Hepatic stellate cell (primary cell): ENCODE measurements around the gene TVP23A.
"Not testable (repeated sequence)": the region's sequence is repeated elsewhere in the genome, so short reads cannot be mapped to it uniquely, and the experiment has no call there.

ENCODE experiments used
- DNase-seq: peaks from one replicate; pipeline ENCODE4 v3.0.0; 2011; ENCODE audit warnings: low spot score

TVP23A gene

GRCh38 chr16:10835281-10835931 is 16.8 kb upstream of the TVP23A start:
- DNase-seq, result no peak

GRCh38 chr16:10834766-10835165 is 16.2 kb upstream of the TVP23A start:
- no peak for DNase-seq

DNA sequence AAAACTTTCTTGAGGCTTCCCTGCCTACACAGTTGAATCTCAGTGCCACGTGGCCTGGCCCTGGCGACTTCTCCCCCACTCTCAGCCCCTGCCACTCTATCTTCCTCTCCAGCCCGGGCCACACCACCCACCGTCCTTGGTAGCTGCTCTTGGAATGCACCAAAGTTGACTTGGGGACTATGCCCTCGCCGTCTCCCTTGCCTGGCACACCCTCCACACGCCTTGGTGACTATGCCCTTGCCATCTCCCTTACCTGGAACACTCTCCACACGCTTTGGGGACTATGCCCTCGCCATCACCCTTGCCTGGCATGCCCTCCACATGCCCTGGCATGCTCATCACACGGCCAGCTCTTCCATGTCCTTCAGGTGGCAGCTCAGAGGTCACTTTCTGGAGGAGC is 15.5 kb upstream of the TVP23A start:
- no peak for DNase-seq

- DNase-seq, result no peak
Measured at GRCh38 chr16:10833271-10833670, 14.7 kb upstream of the TVP23A start.

- no peak for DNase-seq
Measured at GRCh38 chr16:10831894-10832886, 13.6 kb upstream of the TVP23A start.

- DNase-seq, result not testable (repeated sequence)
Measured at GRCh38 chr16:10830240-10830639, 11.6 kb upstream of the TVP23A start.

- DNase-seq, result not testable (repeated sequence)
Measured at GRCh38 chr16:10829390-10830098, 10.9 kb upstream of the TVP23A start.

GRCh38 chr16:10828851-10829366 is 10.3 kb upstream of the TVP23A start:
- peak; percentile 30 for DNase-seq

DNA sequence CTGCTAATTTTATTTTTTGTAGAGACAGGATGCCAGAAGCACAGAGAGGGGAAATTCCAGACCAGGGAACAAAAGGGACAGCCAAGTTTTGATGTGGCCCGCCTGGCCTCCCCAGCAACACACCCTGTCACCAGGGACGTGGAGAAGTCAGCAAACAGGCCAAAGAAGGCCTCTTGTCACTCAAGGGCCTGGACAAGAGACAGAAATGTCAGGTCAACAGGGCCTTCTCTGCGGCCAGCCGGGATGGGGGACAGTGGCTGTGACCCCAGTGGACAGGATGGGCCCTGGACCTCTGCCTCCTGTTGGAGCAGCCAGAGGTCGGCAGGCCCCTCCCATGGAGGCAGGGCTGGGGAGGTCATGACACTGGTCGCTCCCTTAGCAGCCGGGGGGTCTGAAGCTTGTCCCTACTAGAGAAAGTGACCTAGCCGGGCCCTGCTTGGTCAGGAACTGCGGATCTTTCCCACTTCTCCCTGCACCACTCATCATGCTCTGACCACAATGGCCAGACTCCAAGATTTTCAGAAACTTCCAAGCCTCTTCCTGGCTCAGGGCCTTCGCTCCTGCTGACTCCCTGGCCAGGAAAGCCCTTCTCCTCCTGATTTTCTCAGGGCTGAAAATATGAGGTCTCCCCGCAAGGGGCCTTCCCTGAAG is 9.2 kb upstream of the TVP23A start:
- peak; percentile 82 for DNase-seq

GRCh38 chr16:10824111-10824893 is 5.7 kb upstream of the TVP23A start:
- no peak for DNase-seq

DNA sequence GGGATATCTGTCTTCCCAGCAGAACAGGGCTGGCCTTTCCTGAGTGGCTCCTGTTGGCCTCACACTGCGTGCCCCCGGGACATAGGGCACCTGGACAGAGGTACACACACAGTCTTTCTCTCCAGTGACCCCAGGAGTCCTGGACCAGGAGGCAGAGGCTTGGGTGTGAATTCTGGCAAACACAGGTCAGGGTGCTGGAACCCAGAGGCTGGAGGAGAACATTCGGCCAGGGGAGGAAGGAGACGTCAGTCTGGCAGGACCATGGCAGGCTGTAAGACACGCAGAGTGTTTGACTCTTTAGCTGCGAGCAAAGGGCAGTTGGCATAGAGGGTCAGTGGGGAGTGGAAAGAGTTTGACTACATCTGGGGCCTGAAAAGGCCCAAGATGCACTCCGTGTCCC is 4.1 kb upstream of the TVP23A start:
- no peak for DNase-seq

- no peak for DNase-seq
Measured at GRCh38 chr16:10820546-10820945, 2.0 kb upstream of the TVP23A start.

DNA sequence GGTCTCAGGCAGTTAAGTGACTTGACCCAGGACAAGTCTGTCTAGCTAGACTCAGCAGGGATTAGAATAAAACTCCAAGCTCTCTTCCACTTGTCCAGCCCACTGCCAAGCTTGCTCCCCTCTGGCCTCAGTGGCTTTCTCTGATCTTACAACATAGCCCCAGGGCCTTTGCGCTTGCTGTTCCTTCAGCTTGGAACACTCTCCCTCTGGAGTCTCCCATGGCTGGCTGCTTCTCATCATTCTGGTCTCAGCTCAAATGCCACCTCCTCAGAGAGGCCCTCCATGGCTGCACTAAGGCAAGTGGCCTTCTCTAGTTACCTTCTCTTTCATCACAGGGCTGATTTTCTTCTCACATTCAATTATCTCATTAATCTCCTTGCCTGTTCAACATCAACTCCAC is 1.1 kb downstream of the TVP23A start:
- no peak for DNase-seq

GRCh38 chr16:10813099-10813455 is 5.5 kb downstream of the TVP23A start:
- DNase-seq, result no peak

DNA sequence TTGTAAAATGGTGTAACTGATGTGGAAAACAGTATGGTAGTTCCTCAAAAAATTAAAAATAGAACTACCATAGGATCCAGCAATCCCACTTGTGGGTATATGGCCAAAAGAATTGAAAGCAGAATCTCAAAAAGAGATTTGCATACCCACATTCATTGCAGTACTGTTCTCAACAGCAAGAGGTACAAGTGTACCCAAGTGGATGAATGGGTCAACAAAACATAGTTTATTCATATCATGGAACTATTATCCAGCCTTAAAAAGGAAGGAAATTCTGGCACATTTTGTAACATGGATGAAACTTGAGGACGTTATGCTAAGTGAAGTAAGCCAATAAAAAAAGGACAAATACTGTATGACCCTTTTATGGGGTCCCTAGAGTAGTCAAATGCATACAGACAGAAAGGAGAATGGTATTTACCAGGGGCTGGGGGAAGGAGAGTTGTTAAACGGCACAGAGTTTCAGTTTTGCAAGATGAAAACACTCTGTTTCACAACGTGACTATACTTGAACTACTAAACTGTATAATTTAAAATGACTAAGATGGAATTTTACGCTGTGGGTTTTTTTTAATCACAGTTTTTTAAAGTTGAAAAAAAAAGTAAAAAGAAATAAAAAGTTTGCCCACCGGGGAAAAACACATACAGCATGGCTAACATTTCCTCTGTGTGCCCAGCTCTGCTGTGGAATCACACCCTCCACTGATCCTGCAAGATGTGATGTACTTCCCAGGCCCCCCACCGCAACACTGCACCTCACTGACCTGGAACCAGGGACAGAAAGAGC is 6.1 kb downstream of the TVP23A start:
- DNase-seq, result no peak

DNA sequence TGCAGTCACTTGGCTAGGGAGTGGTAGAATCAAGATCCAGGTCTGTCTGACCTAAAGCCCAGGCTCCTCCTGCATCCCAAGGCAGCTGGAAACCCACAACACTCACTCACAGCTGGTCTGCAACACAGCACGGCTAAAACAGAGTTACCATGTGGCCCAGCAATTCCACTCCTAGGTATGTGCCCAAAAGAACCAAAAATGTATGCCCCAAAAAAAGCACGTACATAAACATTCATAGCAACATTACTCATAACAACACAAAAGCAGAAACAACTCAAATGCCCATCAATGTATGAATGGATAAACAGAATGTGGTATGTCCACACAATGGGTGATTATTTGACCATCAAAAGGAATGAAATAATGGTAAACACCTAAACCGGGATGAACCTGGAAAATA is 8.9 kb downstream of the TVP23A start:
- no peak for DNase-seq

- no peak for DNase-seq
Measured at GRCh38 chr16:10808850-10809249, 9.7 kb downstream of the TVP23A start.

DNA sequence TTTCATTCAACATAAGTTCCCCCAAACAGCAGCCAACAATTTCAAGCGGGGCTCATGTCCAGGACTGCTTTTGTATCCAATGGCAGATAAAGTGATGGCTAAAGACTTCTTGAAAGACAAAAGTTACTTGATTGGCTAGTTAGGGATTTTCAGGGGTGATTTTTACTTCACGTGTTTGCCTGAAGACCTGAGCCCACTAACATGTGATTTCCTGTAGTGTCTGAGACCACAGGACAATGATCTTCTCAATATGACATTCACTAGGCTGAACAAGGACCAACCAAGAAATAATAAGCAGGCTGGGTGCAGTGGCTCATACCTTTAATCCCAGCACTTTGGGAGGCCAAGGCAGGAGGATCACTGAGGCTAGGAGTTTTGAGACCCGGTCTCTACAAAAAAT is 10.4 kb downstream of the TVP23A start:
- no peak for DNase-seq

- no peak for DNase-seq
Measured at GRCh38 chr16:10806698-10807097, 11.9 kb downstream of the TVP23A start.

DNA sequence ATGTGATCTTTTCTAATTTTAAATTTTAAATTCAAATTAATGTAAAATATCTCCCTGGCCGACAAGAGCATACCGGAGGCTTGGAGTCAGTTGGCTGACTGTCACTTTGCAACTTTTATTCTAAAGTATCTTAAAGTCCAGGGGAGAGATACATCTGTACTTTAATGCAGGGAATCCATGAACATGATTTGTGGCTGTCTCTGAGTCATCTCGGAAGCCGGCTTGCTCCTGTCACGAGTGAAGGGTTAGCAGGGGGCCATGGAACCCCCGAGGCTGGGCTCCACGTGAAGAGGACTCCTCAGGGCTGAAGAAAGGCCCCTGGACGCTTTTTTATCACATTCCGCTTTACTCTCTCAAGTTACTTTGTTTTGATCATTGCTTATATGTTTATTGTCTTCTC is 13.3 kb downstream of the TVP23A start:
- DNase-seq, result no peak
